GM19467 (cell line): ENCODE measurements around the gene TMED5.

Source experiments
- ATAC-seq: cut with Tn5 transposase; IDR thresholded peaks from one replicate; pipeline ENCODE4 v1.9.1; 2021; ENCODE audit warnings: mild to moderate bottlenecking, moderate library complexity; ENCODE audit not compliant: unreplicated experiment

The TMED5 gene

GRCh38 chr1:93124556-93125355 is 55.5 kb downstream of the TMED5 start:
- ATAC-seq, result no peak

- no peak for ATAC-seq
Observed at GRCh38 chr1:93123201-93123783, 56.9 kb downstream of the TMED5 start.

DNA sequence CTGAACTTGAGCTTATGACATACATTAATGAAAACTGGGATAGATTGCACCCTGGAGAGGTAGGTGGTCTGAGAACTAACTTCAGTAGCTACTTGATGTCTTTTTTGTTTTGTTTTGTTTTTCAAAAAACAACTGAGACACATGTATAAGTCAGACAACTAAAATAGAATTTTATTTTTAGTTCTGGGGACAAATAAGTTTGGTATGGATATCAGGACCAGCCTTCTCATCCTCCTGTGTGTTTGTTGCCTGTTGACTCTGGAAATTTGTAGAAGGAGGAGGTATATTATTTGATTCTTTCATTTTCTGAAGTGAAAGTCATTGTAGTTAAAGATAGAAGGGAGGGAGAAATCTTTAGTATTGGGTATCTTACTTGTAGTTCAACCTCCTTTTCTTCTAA is 59.6 kb downstream of the TMED5 start:
- ATAC-seq, result no peak

- no peak for ATAC-seq
Observed at GRCh38 chr1:93114391-93114790, 65.8 kb downstream of the TMED5 start.

GRCh38 chr1:93113127-93113526 is 67.1 kb downstream of the TMED5 start:
- no peak for ATAC-seq

DNA sequence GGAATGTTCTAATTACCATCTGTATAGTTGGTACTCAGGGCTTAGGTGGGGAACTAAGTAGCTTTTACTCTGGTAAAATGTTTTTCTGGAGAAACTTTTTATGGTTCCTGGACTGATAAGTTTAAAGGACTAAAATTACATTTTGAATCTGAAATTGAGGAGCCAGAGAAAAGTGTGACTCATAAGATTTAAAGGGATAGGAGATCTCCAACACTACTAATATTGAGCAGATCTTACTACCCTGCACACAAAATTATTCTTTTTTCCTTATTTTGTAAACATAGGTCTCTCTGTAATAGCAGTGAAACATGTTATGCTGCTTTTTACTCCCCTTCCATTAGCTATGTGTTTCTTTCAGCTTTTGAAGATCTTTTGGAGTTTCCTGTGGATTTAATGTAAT is 68.7 kb downstream of the TMED5 start:
- ATAC-seq, result no peak

DNA sequence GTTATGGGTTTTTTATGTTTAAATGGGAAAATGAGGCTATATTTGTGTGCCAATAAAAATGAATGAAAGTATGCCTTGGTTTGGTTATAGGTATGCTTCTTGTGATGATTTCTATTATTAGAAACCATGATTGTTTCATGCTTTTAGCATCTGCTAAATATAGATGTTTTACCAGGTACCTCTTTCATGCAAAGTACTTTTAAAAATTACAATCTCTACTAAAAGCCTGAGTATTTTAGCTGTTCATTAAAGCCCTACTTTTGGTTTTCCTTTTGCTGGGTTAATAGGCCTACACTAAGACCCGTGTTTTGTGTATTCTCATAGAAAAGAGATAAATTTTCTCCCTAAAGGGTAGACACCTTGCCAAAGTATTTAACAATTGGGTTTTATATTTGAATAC is 69.1 kb downstream of the TMED5 start:
- ATAC-seq, result no peak

DNA sequence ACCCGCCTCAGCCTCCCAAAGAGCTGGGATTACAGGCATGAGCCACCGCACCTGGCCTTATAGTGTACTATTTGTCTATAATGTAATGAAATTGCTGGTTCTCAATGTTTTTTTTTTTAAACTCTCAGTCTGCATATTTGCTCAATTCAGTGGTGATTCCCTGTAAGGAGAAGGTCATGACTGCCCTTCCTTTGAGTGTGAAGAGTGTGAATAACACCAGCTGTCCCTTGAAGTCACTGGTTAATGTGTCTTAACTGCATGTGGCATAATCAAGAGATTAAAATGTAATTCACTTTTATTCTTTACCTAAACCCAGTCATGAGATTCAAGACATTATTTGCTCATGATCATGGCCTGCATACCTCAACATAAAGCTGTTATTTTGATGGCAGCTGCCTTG is 70.6 kb downstream of the TMED5 start:
- ATAC-seq, result no peak

DNA sequence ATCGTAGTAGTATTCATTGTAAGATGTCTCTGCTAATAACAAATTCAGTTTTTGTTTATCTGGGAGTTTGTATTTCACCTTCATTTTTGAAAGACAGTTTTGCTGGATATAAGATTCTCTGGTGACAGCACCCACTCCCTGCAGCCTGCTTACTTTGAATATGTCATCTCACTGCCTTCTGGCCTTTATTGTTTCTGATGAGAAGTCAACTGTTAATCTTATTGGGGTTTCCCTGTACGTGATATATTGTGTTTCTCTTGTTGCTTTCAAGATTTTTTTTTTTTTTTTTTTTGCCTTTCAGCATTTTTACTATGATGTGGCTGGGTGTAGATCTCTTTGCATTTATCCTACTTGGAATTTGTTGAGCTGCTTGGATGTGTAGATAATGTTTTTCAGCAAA is 71.9 kb downstream of the TMED5 start:
- ATAC-seq, result no peak

- ATAC-seq, result no peak
Observed at GRCh38 chr1:93107395-93107794, 72.8 kb downstream of the TMED5 start.

- no peak for ATAC-seq
Observed at GRCh38 chr1:93106226-93106625, 74.0 kb downstream of the TMED5 start.

DNA sequence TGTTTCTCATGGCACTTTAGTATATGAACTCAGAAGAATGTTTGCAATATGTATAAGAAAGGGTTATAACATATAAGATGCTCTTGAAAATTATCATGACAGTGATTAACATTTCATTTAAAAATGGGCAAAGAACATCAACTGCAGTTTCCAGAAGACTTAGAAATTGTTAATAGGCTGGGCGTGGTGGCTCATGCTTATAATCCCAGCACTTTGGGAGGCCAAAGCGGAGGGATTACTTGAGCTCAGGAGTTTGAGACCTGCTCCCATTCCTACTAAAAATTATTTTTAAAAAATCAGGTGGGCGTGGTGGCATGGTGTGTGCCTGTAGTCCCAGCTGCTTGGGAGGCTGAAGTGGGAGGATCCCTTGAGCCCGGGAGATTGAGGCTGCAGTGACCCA is 78.1 kb downstream of the TMED5 start:
- no peak for ATAC-seq
